ENCODE results near the gene CNNM2.
"Not testable (repeated sequence)": the region's sequence is repeated elsewhere in the genome, so short reads cannot be mapped to it uniquely, and the experiment has no call there.

The CNNM2 gene

DNA sequence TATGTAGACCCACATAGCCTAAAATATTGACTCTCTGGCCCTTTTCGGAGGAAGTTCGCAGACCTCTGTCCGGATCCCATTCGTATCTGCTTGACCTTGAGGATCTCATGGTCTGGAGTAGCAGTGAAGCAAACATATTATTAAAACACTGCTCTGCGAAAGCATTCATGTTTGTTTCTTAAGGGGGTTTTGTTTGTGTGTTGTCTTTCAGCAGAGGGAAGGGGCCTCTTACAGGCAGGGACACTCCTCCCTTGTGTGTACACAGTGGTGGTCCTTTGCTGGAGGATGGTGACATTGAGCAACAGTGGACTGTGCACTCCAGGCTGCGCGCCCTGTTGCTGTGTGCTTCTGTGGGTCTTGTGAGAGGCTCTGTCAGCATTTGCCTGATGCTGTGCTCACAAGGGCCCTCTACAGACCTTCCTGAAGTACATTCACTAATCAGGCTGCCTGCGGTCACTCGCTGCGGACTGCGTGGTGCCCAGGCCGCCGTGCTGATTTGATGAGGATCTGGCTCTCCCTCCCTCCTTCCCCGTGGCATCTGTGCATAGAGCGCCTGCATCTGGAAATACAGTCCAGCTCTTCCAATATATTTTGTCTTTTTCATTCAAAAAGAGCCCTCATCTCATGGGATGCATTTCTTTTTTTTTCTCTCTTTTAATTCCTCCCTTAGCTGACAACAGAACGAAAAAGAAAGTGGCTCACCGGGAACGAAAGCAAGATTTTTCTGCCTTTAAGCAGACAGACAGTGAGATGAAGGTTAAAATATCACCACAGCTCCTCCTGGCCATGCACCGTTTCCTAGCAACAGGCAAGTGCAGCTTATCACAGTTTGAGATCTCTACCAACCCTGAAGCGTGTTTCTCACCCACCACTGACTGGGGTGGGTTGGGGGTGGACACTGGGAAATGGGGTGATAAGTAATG lies 135.8 kb downstream of the CNNM2 start:
- H3K36me3 ChIP-seq (ENCODE audit: insufficient read depth, low read length): no peaks in the 10 kb centered on the region; the same call in 1 of the 2 replicates
- H3K9ac ChIP-seq (ENCODE audit: low read depth, low read length): no peak overlapping the region
- H3K4me1 ChIP-seq (ENCODE audit: insufficient read depth, low read length): no peaks in the 10 kb centered on the region
- no peaks in the 10 kb centered on the region for H3K9me3 ChIP-seq (ENCODE audit: control insufficient read depth, insufficient read depth, low read length)

DNA sequence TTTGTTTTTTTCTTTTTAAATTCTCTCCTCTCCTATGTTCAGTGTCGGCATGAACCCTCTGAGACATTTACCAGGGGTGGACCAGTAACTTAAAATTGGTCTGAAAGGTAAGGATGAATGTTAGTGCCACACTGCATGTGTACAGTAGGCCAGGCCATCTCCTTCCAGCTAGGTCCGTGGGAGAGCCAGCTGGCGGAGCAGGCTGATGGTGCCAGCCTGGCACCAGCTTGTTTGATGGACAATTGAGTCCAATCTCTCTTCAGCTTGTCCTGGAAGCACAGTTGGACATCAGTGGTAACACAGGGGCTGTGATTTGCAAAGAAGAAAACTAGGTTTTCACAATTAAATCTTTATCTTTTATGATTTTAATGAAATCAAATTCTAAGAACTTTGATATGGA lies 136.5 kb downstream of the CNNM2 start:
- Histone ChIP-seq H3K9ac (ENCODE audit: low read depth, low read length) (no peak overlapping the region), H3K4me1 (ENCODE audit: insufficient read depth, low read length) (no peaks in the 10 kb centered on the region), H3K36me3 (ENCODE audit: insufficient read depth, low read length) (no peaks in the 10 kb centered on the region; the same call in 1 of the 2 replicates), H3K9me3 (ENCODE audit: control insufficient read depth, insufficient read depth, low read length) (no peaks in the 10 kb centered on the region)

DNA sequence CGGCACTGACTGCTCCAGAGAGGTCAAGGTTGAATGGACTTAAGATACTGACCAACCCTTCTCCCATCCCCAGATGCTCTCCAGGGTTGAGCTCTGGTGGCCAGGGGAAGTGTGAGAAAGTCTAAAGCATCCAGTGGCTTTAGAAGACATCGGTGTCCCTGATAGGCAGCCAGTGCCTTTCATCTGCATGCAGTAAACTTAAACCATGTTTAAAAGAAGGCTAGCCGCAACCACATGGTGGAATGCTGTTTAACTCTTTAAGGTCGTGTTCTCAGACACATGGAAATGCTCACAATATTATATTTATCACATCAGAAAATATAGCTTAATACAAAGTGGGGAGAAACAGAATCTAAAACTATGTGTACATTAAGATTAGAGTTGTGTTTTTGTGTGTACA lies 137.0 kb downstream of the CNNM2 start:
- H3K36me3 ChIP-seq (ENCODE audit: insufficient read depth, low read length): no peaks in the 10 kb centered on the region; the same call in 1 of the 2 replicates
- no peaks in the 10 kb centered on the region for H3K4me1 ChIP-seq (ENCODE audit: insufficient read depth, low read length)
- H3K9me3 ChIP-seq (ENCODE audit: control insufficient read depth, insufficient read depth, low read length): no peaks in the 10 kb centered on the region
- H3K9ac ChIP-seq (ENCODE audit: low read depth, low read length): no peak overlapping the region

DNA sequence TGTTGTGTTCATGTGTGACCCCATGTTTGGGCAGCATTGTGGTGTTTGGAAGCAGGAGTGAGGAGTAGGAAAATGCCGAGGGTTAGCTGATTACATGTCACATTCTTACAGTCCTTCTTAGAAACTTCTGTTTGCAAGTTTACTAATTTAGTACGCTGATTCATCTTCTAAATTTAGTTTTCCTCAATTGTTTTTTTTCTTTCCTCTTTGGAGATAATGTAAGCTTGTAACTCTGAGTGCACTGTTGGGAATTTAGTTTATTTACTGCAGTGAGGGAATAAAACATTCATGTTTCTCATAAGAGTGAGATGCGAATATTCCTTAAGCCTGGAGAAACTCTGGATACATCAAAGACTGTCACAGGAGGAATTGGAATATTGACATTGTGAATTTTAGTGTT lies 139.9 kb downstream of the CNNM2 start:
- Histone ChIP-seq H3K9me3 (ENCODE audit: control insufficient read depth, insufficient read depth, low read length) (no peaks in the 10 kb centered on the region), H3K9ac (ENCODE audit: low read depth, low read length) (no peak overlapping the region), H3K36me3 (ENCODE audit: insufficient read depth, low read length) (no peaks in the 10 kb centered on the region; the same call in 1 of the 2 replicates), H3K4me1 (ENCODE audit: insufficient read depth, low read length) (no peaks in the 10 kb centered on the region)

DNA sequence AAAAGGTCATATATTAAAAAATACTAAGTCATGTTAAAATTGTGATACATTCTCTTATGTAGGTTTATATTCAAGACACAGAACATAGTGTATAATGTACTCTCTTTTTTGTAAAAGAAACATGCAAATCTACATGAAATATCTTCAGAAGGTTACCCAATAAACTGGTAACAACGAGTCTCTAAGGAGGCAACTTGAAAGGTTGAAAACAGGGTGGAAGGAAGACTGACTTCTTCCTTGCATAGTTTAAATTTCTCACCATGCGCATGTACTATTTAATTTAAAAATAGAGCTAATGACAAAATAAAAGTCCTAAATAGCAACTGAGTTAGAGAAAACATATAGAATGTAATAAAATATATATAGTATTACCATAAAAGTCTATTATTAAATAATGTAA lies 142.5 kb downstream of the CNNM2 start:
- Histone ChIP-seq H3K9ac (ENCODE audit: low read depth, low read length) (no peak overlapping the region), H3K4me1 (ENCODE audit: insufficient read depth, low read length) (no peaks in the 10 kb centered on the region), H3K36me3 (ENCODE audit: insufficient read depth, low read length) (no peaks in the 10 kb centered on the region; the same call in 1 of the 2 replicates), H3K9me3 (ENCODE audit: control insufficient read depth, insufficient read depth, low read length) (no peaks in the 10 kb centered on the region)

DNA sequence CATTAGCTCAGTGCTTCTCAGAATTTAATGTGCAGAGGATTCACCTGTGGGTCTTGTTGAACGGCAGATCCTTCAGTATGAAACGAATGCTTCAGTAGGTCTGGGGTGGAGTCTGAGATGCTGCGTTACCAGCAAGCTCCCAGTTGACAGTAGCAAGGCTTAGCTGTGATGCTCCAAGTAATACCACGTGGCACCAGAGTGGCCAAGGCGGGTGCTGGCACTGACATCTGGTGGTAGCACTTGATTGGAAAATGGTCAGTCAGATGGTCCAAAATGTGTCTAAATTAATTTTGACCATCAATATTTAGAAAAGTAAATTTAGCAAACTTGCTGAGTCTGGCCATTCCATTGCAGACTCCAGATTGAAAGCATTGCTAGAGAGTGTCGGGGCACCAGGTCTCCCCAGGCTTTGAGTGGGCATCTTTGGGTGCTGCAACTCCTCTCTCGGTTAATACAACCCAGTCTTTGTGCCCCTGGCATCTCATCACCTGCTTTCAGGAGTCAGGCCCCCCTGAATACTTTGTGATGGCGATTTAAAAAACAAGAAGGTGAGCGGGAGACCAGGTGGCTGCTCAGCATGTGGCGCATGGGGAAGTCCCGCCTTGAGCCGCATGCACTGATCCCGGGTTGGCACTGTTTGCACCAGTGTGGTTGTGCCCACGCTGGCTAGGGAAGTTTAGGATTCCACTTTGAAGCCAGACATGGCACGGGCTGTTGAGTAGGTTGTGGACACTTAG lies 144.9 kb downstream of the CNNM2 start:
- H3K9me3 ChIP-seq (ENCODE audit: control insufficient read depth, insufficient read depth, low read length): no peaks in the 10 kb centered on the region
- no peak overlapping the region for H3K9ac ChIP-seq (ENCODE audit: low read depth, low read length)
- no peaks in the 10 kb centered on the region for H3K36me3 ChIP-seq (ENCODE audit: insufficient read depth, low read length)
- no peaks in the 10 kb centered on the region for H3K4me1 ChIP-seq (ENCODE audit: insufficient read depth, low read length)

DNA sequence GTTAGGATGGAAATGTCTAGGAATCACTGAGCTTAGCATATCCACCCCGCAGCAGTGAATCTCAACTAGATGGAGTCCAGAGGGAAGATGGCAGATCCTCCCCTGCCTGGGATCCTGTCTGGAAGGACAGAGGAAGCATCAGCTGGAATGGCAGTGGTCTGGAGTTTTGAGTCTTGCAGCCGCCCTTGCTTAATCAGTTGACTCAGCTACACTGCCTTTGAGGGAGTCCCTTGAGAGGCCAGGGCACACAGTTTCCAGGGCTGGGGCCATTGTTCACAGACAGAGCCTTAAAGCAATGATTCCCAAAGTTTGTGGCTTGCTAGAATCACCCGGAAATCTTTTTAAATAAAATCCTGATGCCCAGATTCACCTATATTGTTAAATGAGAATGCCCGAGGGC lies 146.9 kb downstream of the CNNM2 start:
- Histone ChIP-seq H3K36me3 (ENCODE audit: insufficient read depth, low read length) (no peaks in the 10 kb centered on the region), H3K9me3 (ENCODE audit: control insufficient read depth, insufficient read depth, low read length) (no peaks in the 10 kb centered on the region), H3K9ac (ENCODE audit: low read depth, low read length) (no peak overlapping the region), H3K4me1 (ENCODE audit: insufficient read depth, low read length) (no peaks in the 10 kb centered on the region)

DNA sequence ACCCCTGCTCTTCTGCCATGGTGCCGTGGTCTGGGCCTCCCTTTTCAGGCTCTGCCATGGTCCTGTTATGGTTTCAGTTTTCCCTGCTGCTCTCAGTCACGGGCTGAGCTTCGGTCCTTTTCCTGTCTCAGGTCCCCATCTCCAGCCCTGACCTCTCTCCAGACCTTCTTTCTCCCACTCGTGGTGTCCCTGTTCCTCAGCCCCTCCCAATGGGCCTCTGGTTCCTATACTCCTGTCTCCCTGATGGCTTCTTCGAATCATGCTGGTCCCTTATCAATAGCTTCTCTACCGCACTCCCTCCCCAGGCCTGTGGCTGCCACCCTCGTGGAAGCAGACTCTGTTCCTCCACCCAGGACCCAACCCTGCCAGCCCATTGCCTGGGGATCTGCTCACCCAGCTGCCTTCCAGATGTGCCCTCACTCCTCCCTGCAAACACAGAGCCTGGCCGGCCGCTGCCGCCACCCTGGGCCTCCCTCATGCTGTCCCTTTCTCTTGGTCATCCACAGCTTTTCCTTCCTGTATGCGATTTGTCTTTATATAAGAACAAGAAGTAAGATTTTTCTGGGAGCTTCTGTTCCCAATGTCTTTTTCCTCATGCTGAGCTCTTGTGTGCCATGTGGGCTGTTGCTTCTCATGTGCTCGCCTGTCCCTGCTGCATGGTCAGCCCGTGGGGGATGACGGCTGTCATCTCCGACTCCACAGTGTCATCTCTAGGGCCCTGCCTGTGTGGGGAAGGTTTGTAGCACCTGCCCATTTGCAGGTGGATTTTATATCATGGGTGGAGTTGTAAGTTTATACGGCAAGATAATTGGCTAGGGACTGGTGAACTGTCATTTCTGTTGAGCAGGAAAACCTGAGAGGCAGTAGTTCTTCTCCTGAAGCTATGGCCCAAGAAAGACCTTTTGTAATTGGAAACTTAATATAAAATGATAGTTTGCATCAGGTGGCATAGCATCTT lies 148.3 kb downstream of the CNNM2 start:
- Histone ChIP-seq H3K9ac (ENCODE audit: low read depth, low read length) (no peak overlapping the region), H3K9me3 (ENCODE audit: control insufficient read depth, insufficient read depth, low read length) (no peaks in the 10 kb centered on the region), H3K36me3 (ENCODE audit: insufficient read depth, low read length) (no peaks in the 10 kb centered on the region), H3K4me1 (ENCODE audit: insufficient read depth, low read length) (no peaks in the 10 kb centered on the region)

DNA sequence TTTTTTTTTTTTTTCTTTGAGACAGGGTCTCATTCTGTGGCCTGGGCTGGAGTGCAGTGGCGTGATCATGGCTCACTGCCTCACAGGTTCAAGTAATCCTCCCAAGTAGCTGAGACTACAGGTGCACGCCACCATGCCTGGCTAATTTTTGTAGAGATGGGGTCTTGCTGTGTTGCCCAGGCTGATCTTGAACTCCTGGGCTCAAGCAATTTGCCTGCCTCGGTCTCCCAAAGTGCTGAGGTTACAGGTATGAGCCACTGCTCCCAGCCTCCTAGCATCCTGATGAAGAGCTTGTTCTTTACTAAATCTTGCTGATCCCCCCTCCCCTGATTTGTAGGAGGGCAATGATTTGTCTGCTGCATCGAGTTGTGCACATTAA lies 149.0 kb downstream of the CNNM2 start:
- not testable (repeated sequence) for H3K9ac ChIP-seq (ENCODE audit: low read depth, low read length)

DNA sequence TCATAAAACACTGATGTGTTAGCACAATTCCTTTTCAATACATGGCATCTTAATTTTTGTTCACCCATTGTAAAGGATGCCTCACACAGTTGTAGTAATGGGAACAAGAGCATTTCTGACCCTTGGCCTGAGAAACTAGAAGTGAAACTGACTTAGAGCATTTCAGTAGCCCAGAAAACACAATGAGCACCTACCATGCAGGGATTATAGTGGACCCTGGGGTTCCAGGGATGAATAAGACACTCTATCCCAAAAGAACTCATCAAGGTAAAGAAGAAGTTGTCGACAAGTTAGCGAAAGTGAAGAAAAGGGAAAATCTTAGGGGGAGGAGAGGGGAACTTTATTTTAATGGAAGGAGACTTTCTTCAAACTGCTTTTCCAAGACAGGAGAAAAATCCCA lies 149.4 kb downstream of the CNNM2 start:
- H3K4me1 ChIP-seq (ENCODE audit: insufficient read depth, low read length): no peaks in the 10 kb centered on the region
- no peak overlapping the region for H3K9ac ChIP-seq (ENCODE audit: low read depth, low read length)
- H3K36me3 ChIP-seq (ENCODE audit: insufficient read depth, low read length): no peaks in the 10 kb centered on the region
- no peaks in the 10 kb centered on the region for H3K9me3 ChIP-seq (ENCODE audit: control insufficient read depth, insufficient read depth, low read length)

More for the DNA sequence above, 149.0 kb downstream of the CNNM2 start:
- not testable (repeated sequence) for H3K4me1 ChIP-seq (ENCODE audit: insufficient read depth, low read length); H3K9me3 ChIP-seq (ENCODE audit: control insufficient read depth, insufficient read depth, low read length); H3K36me3 ChIP-seq (ENCODE audit: insufficient read depth, low read length)

DNA sequence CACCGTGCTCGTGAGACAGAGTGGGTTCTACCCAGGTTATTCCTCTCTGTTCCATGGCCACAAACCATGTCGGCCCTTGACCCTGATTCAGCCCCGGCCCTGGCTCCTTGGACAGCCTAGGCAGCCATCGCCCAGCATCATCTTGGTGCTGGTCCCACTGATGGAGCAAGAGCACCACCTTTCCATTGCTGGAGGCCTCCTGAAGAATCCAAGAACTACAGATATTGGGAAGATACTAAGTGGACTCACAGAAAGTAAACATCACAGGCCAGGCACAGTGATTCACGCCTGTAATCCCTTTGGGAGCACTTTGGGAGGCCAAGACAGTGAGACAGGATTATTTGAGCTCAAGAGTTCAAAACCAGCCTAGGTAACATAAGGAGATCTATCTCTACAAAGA lies 149.9 kb downstream of the CNNM2 start:
- Histone ChIP-seq H3K9ac (ENCODE audit: low read depth, low read length) (no peak overlapping the region), H3K9me3 (ENCODE audit: control insufficient read depth, insufficient read depth, low read length) (no peaks in the 10 kb centered on the region), H3K4me1 (ENCODE audit: insufficient read depth, low read length) (no peaks in the 10 kb centered on the region), H3K36me3 (ENCODE audit: insufficient read depth, low read length) (no peaks in the 10 kb centered on the region)

DNA sequence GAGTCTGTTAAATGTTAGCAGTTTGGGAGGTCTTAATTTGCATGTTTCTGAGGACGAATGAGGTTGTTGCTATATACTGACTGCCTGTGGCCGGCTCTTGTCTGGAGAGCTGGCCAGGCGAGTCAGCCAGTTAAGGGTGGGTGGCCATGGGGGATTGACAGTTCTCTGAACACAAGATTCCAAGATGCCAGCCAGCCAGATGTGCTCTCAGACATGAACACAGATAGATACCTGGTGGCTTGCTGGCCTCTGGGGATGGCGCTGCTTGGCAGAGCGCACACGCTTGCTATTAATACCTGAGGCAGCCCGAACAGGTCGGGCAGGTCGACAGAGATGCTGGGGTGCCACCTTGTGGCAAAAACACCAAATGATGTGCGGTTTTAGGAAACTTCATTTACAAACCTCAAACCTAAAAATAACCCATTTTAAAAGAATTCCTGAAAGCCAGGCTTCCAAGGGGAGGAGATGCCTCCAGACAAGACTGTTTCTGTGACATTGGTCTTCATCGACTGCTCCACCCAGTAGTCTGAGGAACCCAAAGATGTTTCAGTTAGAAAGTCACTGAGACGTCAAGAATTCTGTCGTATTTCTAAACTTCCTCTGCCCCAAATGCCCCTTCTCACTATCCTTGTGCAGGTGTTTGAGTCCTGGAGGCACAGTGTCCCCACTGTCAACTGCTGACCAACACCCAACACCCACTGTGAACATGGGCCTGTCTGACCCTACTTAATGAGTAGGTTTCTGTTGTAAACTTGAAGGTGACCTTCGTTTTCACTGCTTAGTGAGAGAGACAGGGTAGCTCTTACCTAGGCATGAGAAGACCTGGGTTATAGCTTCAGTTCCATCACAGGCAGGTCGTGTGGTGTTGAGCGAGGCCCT lies 151.6 kb downstream of the CNNM2 start:
- Histone ChIP-seq H3K4me1 (ENCODE audit: insufficient read depth, low read length) (no peaks in the 10 kb centered on the region), H3K9me3 (ENCODE audit: control insufficient read depth, insufficient read depth, low read length) (no peaks in the 10 kb centered on the region), H3K36me3 (ENCODE audit: insufficient read depth, low read length) (no peaks in the 10 kb centered on the region), H3K9ac (ENCODE audit: low read depth, low read length) (no peak overlapping the region)

DNA sequence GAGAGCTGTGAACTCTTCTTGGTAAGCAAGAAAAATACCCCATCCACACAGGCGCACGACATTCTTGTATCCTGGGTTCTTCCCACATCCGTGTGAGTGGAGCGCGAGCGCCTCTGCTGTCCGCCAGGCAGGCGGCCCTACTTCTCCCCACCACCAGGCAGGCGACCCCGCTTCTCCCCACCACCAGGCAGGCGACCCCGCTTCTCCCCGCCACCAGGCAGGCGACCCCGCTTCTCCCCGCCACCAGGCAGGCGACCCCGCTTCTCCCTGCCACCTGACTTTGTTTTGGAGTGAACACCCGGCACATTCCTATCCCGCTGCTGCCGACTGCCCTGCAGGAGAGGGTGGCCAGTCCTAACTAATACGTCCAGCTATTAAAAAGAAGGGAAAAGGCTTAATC lies 154.2 kb downstream of the CNNM2 start:
- H3K4me1 ChIP-seq (ENCODE audit: insufficient read depth, low read length): no peaks in the 10 kb centered on the region
- H3K9ac ChIP-seq (ENCODE audit: low read depth, low read length): no peak overlapping the region
- no peaks in the 10 kb centered on the region for H3K9me3 ChIP-seq (ENCODE audit: control insufficient read depth, insufficient read depth, low read length)
- H3K36me3 ChIP-seq (ENCODE audit: insufficient read depth, low read length): no peaks in the 10 kb centered on the region
